ENCODE results near the gene HOXC4. TPM values are rescaled to one million over a fixed set of nuclear protein-coding genes. Genes with fewer than 3 reads are reported as not detected.

HOXC4 gene
- polyA plus RNA-seq, 2 of the 4 experiments (the other 2 are of a cell fraction) = 1.3 to 4.0 TPM

- ATAC-seq = peak in 1 of 2 experiments; percentile 36; a peak in 1 of 6 replicates
Measured at GRCh38 chr12:54068418-54069070, 14.9 kb downstream of the HOXC4 start.

GRCh38 chr12:54071942-54072341 lies 18.3 kb downstream of the HOXC4 start:
- FAIRE-seq (no peak), DNase-seq (ENCODE audit: low read depth in 1 of 2, low spot score in 1 of 2) (no peak), ATAC-seq (no peak)
- POLR2A ChIA-PET = no interaction called here
- H3K9me3 ChIP-seq = no peaks in the 10 kb centered on the region
- CTCF ChIA-PET = interaction anchor here (0.6 kb wide), 1 partner anchor 61 kb away, joined by 3 read pairs; no protein-coding TSS in a partner anchor
- no peaks in the 10 kb centered on the region for H3K4me1 ChIP-seq
- H3K4me2 ChIP-seq = no peak overlapping the region
- 9% methylated on average over 1 of the region's 1 CpG for WGBS (ENCODE audit: missing lambda C conversion rate)
- H3K27ac ChIP-seq = no peak overlapping the region
- H3K4me3 ChIP-seq = no peak overlapping the region
- no peak for TF ChIP-seq TP53 (CRISPR knock-in tag; IDR thresholded peaks at IDR 0.05)
- no peak for TF ChIP-seq CBX2 (IDR thresholded peaks at IDR 0.05; ENCODE audit: borderline replicate concordance, low read depth)
- no peak for TF ChIP-seq KDM5A (IDR thresholded peaks at IDR 0.05)
- no peak for TF ChIP-seq HEYL (CRISPR knock-in tag; IDR thresholded peaks at IDR 0.05)
- TF ChIP-seq ZNF302 (CRISPR knock-in tag; IDR thresholded peaks at IDR 0.05) = no peak
- TF ChIP-seq E2F6 (IDR thresholded peaks at IDR 0.05; ENCODE audit: borderline replicate concordance, low read depth) = no peak
- no peak for TF ChIP-seq ZSCAN20 (CRISPR knock-in tag; IDR thresholded peaks at IDR 0.05)
- no peak for TF ChIP-seq MAZ (IDR thresholded peaks at IDR 0.05; ENCODE audit: borderline replicate concordance, low read depth, low read length)
- TF ChIP-seq NFE2L2 (conservative IDR thresholded peaks at IDR 0.05; ENCODE audit: low read length) = no peak
- TF ChIP-seq NPAS2 (CRISPR knock-in tag; IDR thresholded peaks at IDR 0.05; ENCODE audit: borderline replicate concordance) = no peak
- no peak for TF ChIP-seq RARB (CRISPR knock-in tag; IDR thresholded peaks at IDR 0.05)
- TF ChIP-seq ELK1 (IDR thresholded peaks at IDR 0.05; ENCODE audit: low read depth, low read length) = no peak
- no peak for TF ChIP-seq ESRRA (IDR thresholded peaks at IDR 0.05; ENCODE audit: borderline replicate concordance, low read length)
- TF ChIP-seq BHLHE40 (IDR thresholded peaks at IDR 0.05; ENCODE audit: low read depth, low read length) = no peak

More at GRCh38 chr12:54068418-54069070, 14.9 kb downstream of the HOXC4 start:
- ChIA-PET CTCF (interaction anchor here (1.0 kb wide), 1 partner anchor 35 kb away, joined by 3 read pairs; the partner anchor contains the start of gene HOXC5), POLR2A (no interaction called here)
- DNase-seq (ENCODE audit: low read depth in 1 of 2, low spot score in 1 of 2) (no peak), FAIRE-seq (no peak)
- H3K27ac ChIP-seq = no peak overlapping the region
- 92% methylated on average over 4 of the region's 4 CpGs for WGBS (ENCODE audit: missing lambda C conversion rate)
- H3K9me3 ChIP-seq = no peaks in the 10 kb centered on the region
- no peak overlapping the region for H3K4me3 ChIP-seq
- no peaks in the 10 kb centered on the region for H3K4me1 ChIP-seq
- TF ChIP-seq FOSL2 (IDR thresholded peaks at IDR 0.05) = no peak
- TF ChIP-seq FOSL2 (CRISPR knock-in tag; IDR thresholded peaks at IDR 0.05) = no peak
- no peak for TF ChIP-seq NR3C1 (IDR thresholded peaks at IDR 0.05)
- TF ChIP-seq CEBPB (IDR thresholded peaks at IDR 0.05) = no peak
- no peak for TF ChIP-seq REST (IDR thresholded peaks at IDR 0.05)
- TF ChIP-seq TP53 (CRISPR knock-in tag; IDR thresholded peaks at IDR 0.05) = no peak
- no peak for TF ChIP-seq ELK1 (IDR thresholded peaks at IDR 0.05; ENCODE audit: low read depth, low read length)
- no peak for TF ChIP-seq PBX3 (IDR thresholded peaks at IDR 0.05)
- no peak for TF ChIP-seq CHD2 (IDR thresholded peaks at IDR 0.05; ENCODE audit: low read length, partially characterized antibody)
- no peak for TF ChIP-seq RAD21 (conservative IDR thresholded peaks at IDR 0.05 in 1 of 2, IDR thresholded peaks at IDR 0.05 in 1 of 2)
- TF ChIP-seq MYC (IDR thresholded peaks at IDR 0.05; ENCODE audit: borderline replicate concordance, low read length) = no peak
- no peak overlapping the region for H3K4me2 ChIP-seq

Data from A549 (cell line).